Pancreas (tissue), 10 donors: ENCODE results near the gene TMEM30B. TPM values are rescaled to one million over a fixed set of nuclear protein-coding genes. Genes with fewer than 3 reads are reported as not detected.
"Not testable (repeated sequence)": the region's sequence is repeated elsewhere in the genome, so short reads cannot be mapped to it uniquely, and the experiment has no call there.

Source experiments
- ATAC-seq, 4 donors: fragments of 200-7000 bp; cut with Tn5 transposase; one replicate each; pipeline versions ENCODE4 v1.8.0 to v1.9.1; 2020; ENCODE audit warnings: mild to moderate bottlenecking in 4 of 4, moderate library complexity in 4 of 4
- DNase-seq, 6 donors: peaks; one replicate each; pipeline ENCODE4 v3.0.0-alpha.2; 2020
- FAIRE-seq: peaks from 2 replicates; lab custom pipeline; 2012; peaks lifted over from hg19 to GRCh38; lab: Jason Lieb, UNC
- H3K27ac ChIP-seq, 4 donors: fragments of 200-600 bp; sonication (generic); 1 replicate in 3 of 4; 2 replicates in 1 of 4; pipeline versions ENCODE4 v1.5.0 to v1.8.0; 2020
- H3K27me3 ChIP-seq, 4 donors: fragments of 200-600 bp; one replicate each; pipeline ENCODE4 v1.8.0; 2021
- H3K36me3 ChIP-seq, 3 donors: fragments of 200-600 bp; sonication (generic) in 1 of 3; one replicate each; pipeline versions ENCODE4 v1.5.0 to v1.8.0; 2020 to 2021
- H3K4me1 ChIP-seq, 3 donors: fragments of 200-600 bp; one replicate each; pipeline ENCODE4 v1.8.0; 2021
- H3K4me3 ChIP-seq, 4 donors: fragments of 200-600 bp; sonication (generic) in 2 of 4; one replicate each; pipeline versions ENCODE4 v1.5.0 to v1.8.0; 2020 to 2021
- H3K9me3 ChIP-seq, 4 donors: fragments of 200-600 bp; one replicate each; pipeline ENCODE4 v1.8.0; 2021
- WGBS, 2 donors: extraction: QIAGEN DNeasy Blood & Tissue Kit; methylation state at CpG; one replicate each; pipeline ENCODE4 v1.1.7; 2013; 5-methylcytosine and 5-hydroxymethylcytosine counted together
- intact Hi-C, 3 donors: fragments of 100-400 bp; cut with DNase I; formaldehyde crosslinking; loops; one replicate each; pipeline versions ENCODE4 v1.11.1 to v1.14.2; 2022
- polyA plus RNA-seq, 2 donors: library from polyadenylated mRNA; stranded (reverse); fragments of 200-250 nt; gene quantifications; one replicate each; pipeline ENCODE4 v1.2.3, GENCODE V29; 2013
- total RNA-seq, 6 donors: library from RNA; stranded (reverse); fragmentation: NEBNext Ultra II Directional in 4 of 6; extraction: Animal tissue kit (Norgen Biotek cat#: 25700) in 4 of 6; gene quantifications; one replicate each; pipeline versions ENCODE4 v1.2.1 to v1.2.4, GENCODE V29; 2021 to 2023
- TF ChIP-seq, protein P1 (sequence below), 4 donors: fragments of 200-600 bp; sonication (generic) in 3 of 4; IDR thresholded peaks; one replicate each; pipeline versions ENCODE4 v1.5.0 to v1.8.0; 2021; ENCODE audit warnings: antibody characterized with exemption in 4 of 4
- donor health status: healthy with polysubstance abuse.
- donor health status: DM: no; HTN: no; CAD: no; lungs with moderate emphysema.
- donor health status: DM: no; HTN: no; CAD: no.
- donor health status: control.
- donor health status: control.
- donor health status: Bipolar disorder and iron deficiency.
- donor health status: DM: yes; HTN: yes; CAD: no.
- donor health status: DM: no; HTN: no; CAD: no.
- donor health status: DM: no; HTN: no; CAD: no.
- donor health status: DM: yes; HTN: yes; CAD: no.

Gene TMEM30B
- total and polyA plus RNA-seq, 8 donors = 10.1 to 21.3 (median 17.7) TPM

DNA sequence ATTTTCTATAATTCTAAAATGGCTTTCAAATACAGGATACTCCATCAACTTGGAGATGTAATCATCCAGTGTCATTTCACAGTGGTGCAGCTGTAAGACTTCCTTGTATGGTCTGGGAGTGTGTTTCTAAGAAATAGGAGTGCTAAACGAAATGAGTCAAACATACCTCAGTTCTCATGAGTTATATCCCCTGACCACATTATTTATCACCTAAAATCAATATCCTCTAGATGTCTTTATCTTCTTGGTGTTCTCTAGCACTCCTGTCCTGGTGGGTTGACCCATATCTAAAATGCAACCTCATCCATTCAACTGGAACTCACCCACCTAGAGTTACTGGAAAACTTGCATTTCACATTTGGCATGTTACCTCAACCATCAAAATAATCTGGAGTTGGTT, 33.2 kb downstream of the TMEM30B start:
- intact Hi-C loops = loop anchor here in 1 of 3 donors (5.0 kb wide), 1 partner anchor 616 kb away; no protein-coding TSS in a partner anchor
- TF ChIP-seq, protein P1, sequence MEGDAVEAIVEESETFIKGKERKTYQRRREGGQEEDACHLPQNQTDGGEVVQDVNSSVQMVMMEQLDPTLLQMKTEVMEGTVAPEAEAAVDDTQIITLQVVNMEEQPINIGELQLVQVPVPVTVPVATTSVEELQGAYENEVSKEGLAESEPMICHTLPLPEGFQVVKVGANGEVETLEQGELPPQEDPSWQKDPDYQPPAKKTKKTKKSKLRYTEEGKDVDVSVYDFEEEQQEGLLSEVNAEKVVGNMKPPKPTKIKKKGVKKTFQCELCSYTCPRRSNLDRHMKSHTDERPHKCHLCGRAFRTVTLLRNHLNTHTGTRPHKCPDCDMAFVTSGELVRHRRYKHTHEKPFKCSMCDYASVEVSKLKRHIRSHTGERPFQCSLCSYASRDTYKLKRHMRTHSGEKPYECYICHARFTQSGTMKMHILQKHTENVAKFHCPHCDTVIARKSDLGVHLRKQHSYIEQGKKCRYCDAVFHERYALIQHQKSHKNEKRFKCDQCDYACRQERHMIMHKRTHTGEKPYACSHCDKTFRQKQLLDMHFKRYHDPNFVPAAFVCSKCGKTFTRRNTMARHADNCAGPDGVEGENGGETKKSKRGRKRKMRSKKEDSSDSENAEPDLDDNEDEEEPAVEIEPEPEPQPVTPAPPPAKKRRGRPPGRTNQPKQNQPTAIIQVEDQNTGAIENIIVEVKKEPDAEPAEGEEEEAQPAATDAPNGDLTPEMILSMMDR (IDR thresholded peaks at IDR 0.05) = no peak
- no peaks in the 10 kb centered on the region for H3K36me3 ChIP-seq
- no peak overlapping the region for H3K27ac ChIP-seq
- H3K9me3 ChIP-seq = no peaks in the 10 kb centered on the region
- no peak overlapping the region for H3K4me3 ChIP-seq
- WGBS, 2 donors = 30 to 39% methylated on average over 1 of the region's 1 CpG
- DNase-seq (no peak), FAIRE-seq (no peak), ATAC-seq (no peak)
- H3K4me1 ChIP-seq = no peaks in the 10 kb centered on the region
- no peaks in the 10 kb centered on the region for H3K27me3 ChIP-seq

DNA sequence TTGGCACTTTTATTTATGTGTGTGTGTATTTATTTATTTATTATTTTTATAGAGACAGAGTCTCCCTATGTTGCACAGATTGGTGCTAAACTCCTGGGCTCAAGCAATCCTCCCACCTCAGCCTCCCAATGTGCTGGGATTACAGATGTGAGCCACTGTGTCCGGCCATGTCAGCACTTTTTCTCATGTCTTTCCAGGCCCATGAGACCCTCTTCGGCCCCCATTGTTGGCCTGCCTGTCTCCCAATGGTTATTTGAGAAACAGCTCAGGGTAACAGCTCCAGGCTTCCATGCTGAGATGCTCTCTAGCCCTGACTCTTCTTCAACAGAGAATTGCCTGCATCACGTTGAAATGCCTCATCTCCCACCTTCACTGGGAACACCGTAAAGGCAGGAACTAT, 34.4 kb downstream of the TMEM30B start:
- no peaks in the 10 kb centered on the region for H3K9me3 ChIP-seq
- no peak overlapping the region for H3K4me3 ChIP-seq
- DNase-seq = no peak
- 57 to 70% methylated on average over 4 of the region's 4 CpGs for WGBS, 2 donors
- no peaks in the 10 kb centered on the region for H3K36me3 ChIP-seq
- no peaks in the 10 kb centered on the region for H3K4me1 ChIP-seq
- FAIRE-seq = no peak
- H3K27ac ChIP-seq = no peak overlapping the region
- no peaks in the 10 kb centered on the region for H3K27me3 ChIP-seq
- no peak for ATAC-seq
- intact Hi-C loops = loop anchor here in 1 of 3 donors (5.0 kb wide), 1 partner anchor 614 kb away; no protein-coding TSS in a partner anchor
- TF ChIP-seq, protein P1 (IDR thresholded peaks at IDR 0.05) = no peak

DNA sequence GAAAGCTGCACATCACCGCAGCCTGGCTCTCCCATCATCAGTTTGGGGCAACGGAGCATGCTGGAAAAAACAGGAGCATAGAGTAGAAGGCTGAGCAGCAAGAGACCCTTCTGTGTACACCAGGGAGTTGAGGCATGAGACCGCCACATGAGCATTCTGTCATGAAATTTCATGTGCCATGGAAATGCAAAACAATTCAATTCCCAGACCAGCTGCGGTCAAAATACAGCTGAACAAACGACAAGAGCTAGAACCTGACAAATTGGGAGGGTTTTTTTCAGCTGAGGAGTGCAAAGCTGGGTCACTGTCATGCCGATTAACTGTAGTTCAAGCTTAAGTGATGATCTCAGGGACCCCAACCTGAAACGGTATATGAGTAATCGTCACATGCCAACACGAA, 37.1 kb downstream of the TMEM30B start:
- WGBS, 2 donors = 72 to 77% methylated on average over 9 of the region's 9 CpGs
- intact Hi-C loops = no loop called here
- FAIRE-seq = no peak

DNA sequence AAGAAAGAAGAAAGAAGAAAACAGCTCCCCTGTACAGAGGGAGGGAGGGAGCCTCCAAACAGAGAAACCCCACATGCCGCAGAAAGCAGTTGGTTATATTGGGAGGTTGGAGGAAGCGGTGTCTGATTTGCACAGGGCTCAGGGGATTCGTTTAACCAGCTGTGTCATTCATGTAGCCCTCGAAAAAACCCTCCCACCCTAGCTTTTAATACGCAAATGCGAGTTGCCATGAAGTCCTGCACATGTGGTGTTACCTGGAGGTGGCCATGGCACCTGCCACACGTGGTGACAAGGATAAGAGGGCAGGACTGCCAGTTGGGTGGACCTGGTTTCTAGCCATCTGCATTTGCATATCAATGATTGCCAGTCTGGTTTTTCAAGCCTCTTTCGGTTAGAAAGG, 40.9 kb downstream of the TMEM30B start:
- Histone ChIP-seq H3K27ac (no peak overlapping the region), H3K27me3 (no peaks in the 10 kb centered on the region), H3K4me1 (no peaks in the 10 kb centered on the region), H3K9me3 (no peaks in the 10 kb centered on the region), H3K4me3 (no peak overlapping the region), H3K36me3 (no peaks in the 10 kb centered on the region)
- FAIRE-seq (no peak), DNase-seq (no peak), ATAC-seq (no peak)
- intact Hi-C loops = no loop called here
- TF ChIP-seq, protein P1 (IDR thresholded peaks at IDR 0.05) = no peak
- WGBS, 2 donors = 56 to 57% methylated on average over 8 of the region's 8 CpGs

More for the DNA sequence above, 37.1 kb downstream of the TMEM30B start:
- TF ChIP-seq, protein P1 (IDR thresholded peaks at IDR 0.05) = no peak
- Histone ChIP-seq H3K4me1 (no peaks in the 10 kb centered on the region), H3K4me3 (no peak overlapping the region), H3K36me3 (no peaks in the 10 kb centered on the region), H3K9me3 (no peaks in the 10 kb centered on the region), H3K27me3 (no peaks in the 10 kb centered on the region), H3K27ac (no peak overlapping the region)
- DNase-seq (no peak), ATAC-seq (no peak)

DNA sequence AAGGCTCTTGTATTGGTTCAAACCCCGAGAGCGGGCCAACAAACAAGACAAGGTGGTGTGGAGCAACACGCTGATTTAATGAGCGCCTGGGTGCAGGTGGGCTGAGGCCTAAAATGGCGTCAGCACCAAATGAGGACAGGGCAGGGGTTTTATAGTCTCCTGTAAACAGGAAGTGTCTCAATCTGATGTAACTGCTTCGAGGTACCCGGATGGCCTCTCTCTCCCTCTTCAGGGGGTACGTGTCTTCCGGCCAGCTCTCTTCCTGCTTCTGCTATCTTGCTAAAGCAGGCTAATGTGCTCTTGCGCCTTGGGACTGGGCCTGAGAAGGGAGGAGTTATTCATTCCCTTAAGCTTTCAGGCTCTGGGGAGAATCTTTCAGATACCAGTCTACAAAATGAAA, 41.9 kb downstream of the TMEM30B start:
- H3K4me1 ChIP-seq, DNase-seq, H3K27ac ChIP-seq, H3K36me3 ChIP-seq, intact Hi-C loops, FAIRE-seq, ATAC-seq, H3K27me3 ChIP-seq, H3K9me3 ChIP-seq, H3K4me3 ChIP-seq: not testable (repeated sequence)
- WGBS, 2 donors = 74 to 84% methylated on average over 10 of the region's 10 CpGs
